GM23248 (cell line): ENCODE data around the gene P2RY8. TPM values are rescaled to one million over a fixed set of nuclear protein-coding genes. Genes with fewer than 3 reads are reported as not detected.

Experiments
- DNase-seq: peaks from one replicate; pipeline ENCODE4 v3.0.0-alpha.2; 2015
- H2AFZ ChIP-seq: fragments of 200-600 bp; sonication (generic); 2 replicates; pipeline ENCODE4 v1.6.1; 2016; ENCODE audit warnings: antibody characterized with exemption
- H3F3A ChIP-seq: fragments of 200-600 bp; sonication (generic); 2 replicates; pipeline ENCODE4 v1.6.1; 2016; ENCODE audit warnings: mild to moderate bottlenecking, antibody characterized with exemption, mixed run types; ENCODE audit not compliant: insufficient read depth
- H3K27ac ChIP-seq: fragments of 200-600 bp; sonication (generic); 2 replicates; pipeline ENCODE4 v1.5.1; 2016; ENCODE audit warnings: mild to moderate bottlenecking
- H3K27me3 ChIP-seq: fragments of 200-600 bp; sonication (generic); replicated peaks from 2 replicates; pipeline ENCODE4 v1.6.1; 2016; ENCODE audit warnings: mild to moderate bottlenecking; ENCODE audit not compliant: insufficient read depth
- H3K36me3 ChIP-seq: fragments of 200-600 bp; sonication (generic); 2 replicates; pipeline ENCODE4 v1.6.1; 2016; ENCODE audit warnings: low read depth, mild to moderate bottlenecking
- H3K4me1 ChIP-seq: fragments of 200-600 bp; sonication (generic); 2 replicates; pipeline ENCODE4 v1.6.1; 2016; ENCODE audit warnings: mild to moderate bottlenecking; ENCODE audit not compliant: insufficient read depth
- H3K4me2 ChIP-seq: fragments of 200-600 bp; sonication (generic); one replicate; pipeline ENCODE4 v1.6.1; 2016; ENCODE audit warnings: mild to moderate bottlenecking; ENCODE audit not compliant: unreplicated experiment
- H3K4me3 ChIP-seq: fragments of 200-600 bp; sonication (generic); 2 replicates; pipeline ENCODE4 v1.5.1; 2016; ENCODE audit warnings: mild to moderate bottlenecking
- H3K79me2 ChIP-seq: fragments of 200-600 bp; sonication (generic); 2 replicates; pipeline ENCODE4 v1.6.1; 2016; ENCODE audit warnings: mild to moderate bottlenecking; ENCODE audit not compliant: insufficient read depth
- H3K9ac ChIP-seq: fragments of 200-600 bp; sonication (generic); 2 replicates; pipeline ENCODE4 v1.6.1; 2016; ENCODE audit warnings: mild to moderate bottlenecking
- H3K9me2 ChIP-seq: fragments of 200-600 bp; sonication (generic); 2 replicates; pipeline ENCODE4 v1.6.1; 2016; ENCODE audit warnings: mixed run types, mild to moderate bottlenecking, moderate library complexity; ENCODE audit not compliant: insufficient read depth
- H3K9me3 ChIP-seq: fragments of 200-600 bp; sonication (generic); one replicate; pipeline ENCODE4 v1.6.1; 2017; ENCODE audit warnings: low read depth
- H4K20me1 ChIP-seq: fragments of 200-600 bp; sonication (generic); 2 replicates; pipeline ENCODE4 v1.6.0; 2016; ENCODE audit not compliant: insufficient read depth
- EZH2 ChIP-seq: fragments of 200-600 bp; sonication (generic); IDR thresholded peaks from 2 replicates; pipeline ENCODE4 v1.6.1; 2018; ENCODE audit warnings: antibody characterized with exemption, mild to moderate bottlenecking; ENCODE audit not compliant: insufficient read depth, poor library complexity, severe bottlenecking
- EZH2phosphoT487 ChIP-seq: fragments of 200-600 bp; sonication (generic); IDR thresholded peaks from 2 replicates; pipeline ENCODE4 v1.6.1; 2018; ENCODE audit warnings: antibody characterized with exemption, moderate library complexity, mild to moderate bottlenecking, low read depth; ENCODE audit not compliant: insufficient read depth
- WGBS, 2 experiments: methylation state at CpG; one replicate each; pipeline ENCODE4 v1.1.6; 2015 to 2017; ENCODE audit warnings: low lambda C conversion rate in 2 of 2, low coverage in 1 of 2; ENCODE audit errors: missing lambda C conversion rate in 2 of 2; 5-methylcytosine and 5-hydroxymethylcytosine counted together
- in situ Hi-C: fragments of 300-500 bp; cut with MboI; formaldehyde crosslinking; loops from 2 replicates; pipeline ENCODE4 v1.15.0; 2020
- polyA plus RNA-seq: library from polyadenylated mRNA; unstranded; fragments of >200 nt; fragmentation: Nextera tagmentation; extraction: Ambion mirVana; gene quantifications from 2 replicates; pipeline ENCODE4 v1.2.1, GENCODE V29; 2016
- total RNA-seq: library from RNA; depleted of rRNA; stranded (reverse); fragments of >200 nt; shearing (Covaris generic); gene quantifications from 2 replicates; pipeline ENCODE4 v1.2.3, GENCODE V29; 2014

P2RY8 gene
- total and polyA plus RNA-seq, 2 experiments from 2014 or later, result not detected

DNA sequence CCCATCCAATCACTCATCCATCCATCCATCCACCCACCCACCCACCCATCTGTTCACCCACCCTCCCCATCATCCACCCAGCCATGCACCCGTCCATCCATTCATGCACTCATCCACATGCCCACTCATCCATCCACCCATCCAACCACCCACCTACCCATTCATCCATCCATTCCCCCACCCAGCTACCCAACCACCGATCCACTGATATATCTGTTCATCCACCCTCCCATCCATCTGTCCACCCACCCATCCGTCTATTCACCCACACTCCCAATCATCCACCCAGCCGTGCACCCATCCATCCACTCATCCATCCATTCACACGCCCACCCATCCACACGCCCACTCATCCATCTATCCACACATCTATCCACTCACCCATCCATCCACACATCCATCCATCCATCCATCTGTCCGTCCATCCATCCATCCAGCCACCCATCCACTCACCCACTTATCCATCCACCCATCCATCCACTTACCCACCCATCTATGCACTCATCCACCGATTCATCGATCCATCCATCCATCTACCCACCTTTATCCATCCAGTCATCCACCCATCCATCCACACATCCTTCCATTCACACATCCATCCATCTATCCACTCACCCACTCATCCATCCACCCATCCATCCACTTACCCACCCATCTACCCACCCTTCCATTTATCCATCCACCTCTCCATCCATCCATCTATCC lies 112.7 kb downstream of the P2RY8 start:
- no peaks in the 10 kb centered on the region for H3K79me2 ChIP-seq
- H2AFZ ChIP-seq, result no peak overlapping the region
- no peaks in the 10 kb centered on the region for H3K4me1 ChIP-seq
- H3K9ac ChIP-seq, result no peak overlapping the region
- peaks cover 7% of the 10 kb centered on the region; the same call in 1 of the 2 replicates for H3K36me3 ChIP-seq
- 73 to 100% methylated on average over 5 to 9 of the region's 9 CpGs for WGBS, 2 experiments
- no peak overlapping the region for H3K4me3 ChIP-seq
- H3F3A ChIP-seq, result no peaks in the 10 kb centered on the region
- in situ Hi-C loops, result no loop called here
- no peaks in the 10 kb centered on the region for H3K9me3 ChIP-seq
- H3K4me2 ChIP-seq, result no peak overlapping the region
- H3K27ac ChIP-seq, result no peak overlapping the region
- H3K9me2 ChIP-seq, result no peaks in the 10 kb centered on the region
- H4K20me1 ChIP-seq, result no peaks in the 10 kb centered on the region
- no peak for DNase-seq
- no peak for TF ChIP-seq EZH2phosphoT487
- no peak for TF ChIP-seq EZH2
- no peaks in the 10 kb centered on the region for H3K27me3 ChIP-seq

DNA sequence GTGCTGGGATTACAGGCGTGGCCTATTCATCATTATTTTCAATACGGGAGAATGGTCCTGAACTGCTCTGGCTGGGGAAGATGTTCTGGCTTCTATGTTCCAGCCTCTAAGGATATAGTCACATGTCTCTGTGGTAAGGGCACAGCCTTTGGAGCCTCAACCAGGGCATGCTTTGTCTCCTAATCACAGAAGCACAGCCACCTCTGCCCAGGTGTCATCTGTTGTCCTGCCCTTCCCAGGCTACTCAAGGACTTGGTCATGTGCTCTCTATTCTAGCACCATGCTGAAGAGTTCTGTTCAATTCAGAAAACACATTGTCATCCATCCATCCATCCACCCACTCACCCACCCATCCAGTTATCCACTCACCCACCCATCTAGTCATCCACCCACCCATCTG lies 113.8 kb downstream of the P2RY8 start:
- H3K4me3 ChIP-seq, result no peak overlapping the region
- no peak overlapping the region for H2AFZ ChIP-seq
- WGBS, 2 experiments, result 50% methylated on average over 2 of the region's 2 CpGs
- no peak overlapping the region for H3K9ac ChIP-seq
- no peaks in the 10 kb centered on the region for H4K20me1 ChIP-seq
- no peaks in the 10 kb centered on the region for H3K9me3 ChIP-seq
- no peaks in the 10 kb centered on the region for H3F3A ChIP-seq
- H3K9me2 ChIP-seq, result no peaks in the 10 kb centered on the region
- in situ Hi-C loops, result no loop called here
- no peak overlapping the region for H3K4me2 ChIP-seq
- H3K36me3 ChIP-seq, result peaks cover 7% of the 10 kb centered on the region; the same call in 1 of the 2 replicates
- no peaks in the 10 kb centered on the region for H3K79me2 ChIP-seq
- H3K27me3 ChIP-seq, result no peaks in the 10 kb centered on the region
- no peaks in the 10 kb centered on the region for H3K4me1 ChIP-seq
- no peak for DNase-seq
- H3K27ac ChIP-seq, result no peak overlapping the region
- TF ChIP-seq EZH2, result no peak
- TF ChIP-seq EZH2phosphoT487, result no peak

DNA sequence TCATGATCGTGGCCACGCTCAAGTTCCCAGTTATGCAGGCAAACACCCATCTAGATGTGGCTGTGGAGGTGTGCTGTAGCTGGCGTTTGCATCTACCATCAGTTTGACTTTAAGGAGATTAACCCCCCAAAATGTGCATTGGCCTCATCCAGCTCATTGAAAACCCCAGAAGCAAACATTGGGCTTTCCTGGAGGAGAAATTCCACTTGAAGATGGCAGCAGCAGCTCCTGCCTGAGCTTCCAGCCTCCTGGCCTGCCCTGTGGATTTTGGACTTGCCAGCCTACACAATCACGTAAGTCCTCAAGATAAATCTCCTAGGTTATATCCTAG lies 114.9 kb downstream of the P2RY8 start:
- Histone ChIP-seq H3K36me3 (peaks cover 7% of the 10 kb centered on the region; the same call in 1 of the 2 replicates), H3K4me2 (no peak overlapping the region), H3K9ac (no peak overlapping the region), H4K20me1 (no peaks in the 10 kb centered on the region), H3K9me3 (no peaks in the 10 kb centered on the region), H2AFZ (no peak overlapping the region), H3F3A (no peaks in the 10 kb centered on the region), H3K27ac (no peak overlapping the region), H3K4me3 (no peak overlapping the region), H3K27me3 (no peaks in the 10 kb centered on the region), H3K79me2 (no peaks in the 10 kb centered on the region), H3K4me1 (no peaks in the 10 kb centered on the region), H3K9me2 (no peaks in the 10 kb centered on the region)
- in situ Hi-C loops, result no loop called here
- TF ChIP-seq EZH2phosphoT487, result no peak
- no peak for TF ChIP-seq EZH2
- 97 to 98% methylated on average over 4 of the region's 4 CpGs for WGBS, 2 experiments
- DNase-seq, result no peak

DNA sequence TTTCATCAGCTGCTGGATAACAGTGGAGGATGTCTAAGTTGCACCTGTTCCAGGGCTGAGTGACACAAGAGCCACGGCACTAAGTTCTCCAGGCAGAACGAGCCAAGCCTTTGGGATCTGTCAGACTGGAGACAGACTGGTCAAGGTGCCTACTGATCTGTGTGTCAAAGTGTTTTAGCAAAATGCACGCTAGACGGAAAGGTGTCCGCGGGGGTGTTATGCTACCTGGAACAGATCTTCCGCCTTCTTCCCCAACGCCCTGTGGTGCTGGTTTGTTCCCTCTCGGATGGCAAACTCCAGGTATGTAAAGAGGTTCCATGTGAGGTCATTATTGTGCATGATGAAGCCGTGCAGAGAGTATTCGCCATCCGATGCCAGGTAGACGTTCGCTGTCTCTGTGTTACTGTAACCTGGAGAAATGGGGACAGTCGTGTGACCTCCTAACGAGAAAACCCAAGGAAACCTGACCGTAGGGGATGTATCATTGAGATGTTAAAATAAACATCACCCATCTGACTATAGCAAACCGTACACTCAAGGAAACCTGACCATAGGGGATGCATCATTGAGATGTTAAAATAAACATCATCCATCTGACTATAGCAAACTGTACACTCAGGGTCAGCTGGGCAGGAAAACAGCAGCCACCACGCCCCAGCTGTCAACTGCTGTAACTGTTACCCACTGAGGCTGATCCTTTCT lies 115.4 kb downstream of the P2RY8 start:
- Histone ChIP-seq H2AFZ (no peak overlapping the region), H3K4me1 (no peaks in the 10 kb centered on the region), H3K9me3 (no peaks in the 10 kb centered on the region), H3K9ac (no peak overlapping the region), H3K79me2 (no peaks in the 10 kb centered on the region), H3K36me3 (peaks cover 7% of the 10 kb centered on the region; the same call in 1 of the 2 replicates), H3K4me3 (no peak overlapping the region), H3K27ac (no peak overlapping the region), H3K27me3 (no peaks in the 10 kb centered on the region), H4K20me1 (no peaks in the 10 kb centered on the region), H3K9me2 (no peaks in the 10 kb centered on the region), H3K4me2 (no peak overlapping the region), H3F3A (no peaks in the 10 kb centered on the region)
- in situ Hi-C loops, result no loop called here
- DNase-seq, result no peak
- 96 to 98% methylated on average over 19 of the region's 19 CpGs for WGBS, 2 experiments
- TF ChIP-seq EZH2 (no peak), EZH2phosphoT487 (no peak)
